A549 treated with CORT108297 at 1 μM for 4 hours (cell line): Measurements from ENCODE around the gene OR51A7. TPM values are rescaled to one million over a fixed set of nuclear protein-coding genes. Genes with fewer than 3 reads are reported as not detected.

Experiments
- total RNA-seq: library from RNA; stranded (reverse); fragments of 200-300 nt; extraction: Qiagen RNA extraction; gene quantifications from 5 replicates; pipeline ENCODE4 v1.2.3, GENCODE V29; 2022

OR51A7 gene, protein sequence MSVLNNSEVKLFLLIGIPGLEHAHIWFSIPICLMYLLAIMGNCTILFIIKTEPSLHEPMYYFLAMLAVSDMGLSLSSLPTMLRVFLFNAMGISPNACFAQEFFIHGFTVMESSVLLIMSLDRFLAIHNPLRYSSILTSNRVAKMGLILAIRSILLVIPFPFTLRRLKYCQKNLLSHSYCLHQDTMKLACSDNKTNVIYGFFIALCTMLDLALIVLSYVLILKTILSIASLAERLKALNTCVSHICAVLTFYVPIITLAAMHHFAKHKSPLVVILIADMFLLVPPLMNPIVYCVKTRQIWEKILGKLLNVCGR
- total RNA-seq = not detected in 5 replicates

DNA sequence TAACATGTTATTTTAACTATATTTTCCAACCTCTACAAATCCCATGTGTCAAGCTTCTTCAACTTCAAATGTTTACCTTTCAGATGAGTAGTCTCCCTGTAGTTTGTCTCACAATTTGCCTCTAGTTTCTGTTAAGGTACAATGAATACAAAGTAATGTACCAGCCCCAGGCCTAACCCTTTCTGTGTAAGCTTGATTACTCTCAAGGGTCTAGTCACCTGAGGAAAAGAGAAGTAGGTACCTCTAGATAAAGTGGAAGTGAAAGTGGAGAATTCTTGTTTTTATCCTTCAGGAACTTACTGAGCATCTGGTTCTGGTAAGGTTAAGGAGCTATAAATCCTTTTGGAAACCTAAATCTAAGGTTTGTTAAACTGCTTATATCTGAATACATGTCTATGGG lies at the start of gene OR51A7:
OR51A7 (plus strand) TSS at position 300 of the 400 bp plus-strand sequence. CDS start 3,587 bp downstream, outside the sequence.

DNA sequence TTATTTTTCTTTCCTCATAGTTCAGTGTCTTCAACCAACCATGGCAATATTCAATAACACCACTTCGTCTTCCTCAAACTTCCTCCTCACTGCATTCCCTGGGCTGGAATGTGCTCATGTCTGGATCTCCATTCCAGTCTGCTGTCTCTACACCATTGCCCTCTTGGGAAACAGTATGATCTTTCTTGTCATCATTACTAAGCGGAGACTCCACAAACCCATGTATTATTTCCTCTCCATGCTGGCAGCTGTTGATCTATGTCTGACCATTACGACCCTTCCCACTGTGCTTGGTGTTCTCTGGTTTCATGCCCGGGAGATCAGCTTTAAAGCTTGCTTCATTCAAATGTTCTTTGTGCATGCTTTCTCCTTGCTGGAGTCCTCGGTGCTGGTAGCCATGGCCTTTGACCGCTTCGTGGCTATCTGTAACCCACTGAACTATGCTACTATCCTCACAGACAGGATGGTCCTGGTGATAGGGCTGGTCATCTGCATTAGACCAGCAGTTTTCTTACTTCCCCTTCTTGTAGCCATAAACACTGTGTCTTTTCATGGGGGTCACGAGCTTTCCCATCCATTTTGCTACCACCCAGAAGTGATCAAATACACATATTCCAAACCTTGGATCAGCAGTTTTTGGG lies 21.6 kb upstream of the OR51A7 start, which contains the start of gene OR51T1:
OR51T1 (plus strand) TSS at position 41 of the 641 bp plus-strand sequence; CDS start at position 41, 0 bp downstream.

DNA sequence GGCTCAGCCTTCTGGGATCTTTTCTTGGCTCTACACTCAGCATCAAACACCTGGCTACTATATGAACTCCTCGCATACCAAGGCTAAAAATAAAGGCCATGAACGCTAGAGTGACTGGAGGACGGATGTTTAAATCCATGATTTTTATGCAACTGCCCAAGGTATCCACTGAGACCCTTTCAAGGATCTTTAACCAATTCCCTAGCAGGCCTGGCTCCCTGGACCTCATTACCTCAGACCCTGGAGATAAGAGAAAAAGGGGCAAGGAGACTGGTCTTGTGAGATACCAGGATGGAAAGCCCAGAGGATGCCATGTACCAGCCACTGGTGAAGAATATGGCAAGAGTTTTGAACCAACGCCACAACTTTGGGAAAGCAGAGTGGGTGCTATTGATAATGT lies 15.7 kb downstream of the OR51A7 start, which contains the start of gene OR51G2:
OR51G2 (minus strand) TSS at position 101 of the 400 bp plus-strand sequence. CDS start 3,687 bp downstream, outside the sequence.

DNA sequence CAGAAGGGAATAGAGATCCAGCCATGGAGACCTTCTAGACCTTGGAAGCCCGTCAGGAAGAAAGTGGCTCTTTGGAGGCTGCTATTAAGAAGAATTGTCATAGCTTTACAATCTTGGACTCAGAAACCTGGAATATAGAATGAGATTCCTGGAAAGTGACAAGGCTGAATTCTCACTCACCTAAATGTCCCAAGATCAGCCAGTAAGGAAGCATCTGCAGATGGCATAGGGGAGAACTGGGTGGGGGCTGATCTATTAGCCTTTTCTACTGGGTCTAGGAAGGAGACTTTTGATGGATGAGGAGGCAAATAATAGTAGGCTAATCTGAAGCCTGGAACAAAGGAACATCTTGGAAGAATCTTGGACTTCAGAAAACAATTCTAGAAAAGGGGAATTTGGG lies 20.7 kb downstream of the OR51A7 start, which contains the start of gene OR51G1:
OR51G1 (minus strand) TSS at position 101 of the 400 bp plus-strand sequence; CDS start at position 101, 0 bp downstream.

DNA sequence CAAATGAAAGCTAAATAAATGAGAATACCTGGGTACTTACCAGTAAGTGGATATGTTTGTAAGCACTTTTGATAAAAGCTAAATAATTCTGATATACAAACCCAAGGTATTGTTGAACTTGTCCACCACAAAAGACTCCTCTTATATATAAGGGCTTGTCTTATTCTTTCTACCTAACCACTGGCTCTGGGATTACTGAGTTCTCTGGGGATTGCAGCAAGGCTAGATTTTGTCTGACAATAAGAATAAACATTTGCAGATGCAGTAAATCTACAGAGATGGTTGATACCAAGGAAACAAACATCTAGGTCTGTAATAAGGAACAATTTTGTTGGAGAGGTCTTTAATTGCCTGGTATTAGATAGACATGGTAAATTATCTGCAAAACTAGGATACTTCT lies 43.9 kb downstream of the OR51A7 start, which contains the start of gene OR51A4:
OR51A4 (minus strand) TSS at position 101 of the 400 bp plus-strand sequence. CDS start 505 bp downstream, outside the sequence.

DNA sequence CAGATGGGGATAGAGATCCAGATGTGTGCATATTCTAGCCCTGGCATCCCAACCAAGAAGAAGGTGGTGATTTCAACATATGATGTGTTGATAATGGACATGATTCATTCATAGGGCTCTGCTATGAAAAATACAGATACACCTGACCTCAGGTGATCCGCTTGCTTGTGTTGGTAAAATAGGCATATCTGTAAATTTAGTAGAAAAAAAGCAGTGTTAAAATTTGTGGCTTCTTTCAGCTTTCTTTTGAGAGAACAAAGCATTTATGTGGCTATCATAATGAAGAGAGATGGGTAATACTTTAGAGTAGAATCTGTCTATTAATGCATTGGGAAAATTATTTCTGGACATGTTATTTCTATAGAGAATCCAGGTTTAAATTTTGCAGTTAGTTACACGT lies 52.0 kb downstream of the OR51A7 start, which contains the start of gene OR51A2:
OR51A2 (minus strand) TSS at position 101 of the 400 bp plus-strand sequence; CDS start at position 101, 0 bp downstream.

Other genes starting within 250 kb of the OR51A7 start
- not detected in 5 replicates for gene OR51E2, start 205.9 kb upstream of the OR51A7 start, total RNA-seq
- gene MMP26, start 199.0 kb upstream of the OR51A7 start, total RNA-seq = 0.14 TPM in 1 of 5 replicates, not detected in the others
- not detected in 5 replicates for gene OR51F1, start 133.8 kb upstream of the OR51A7 start, total RNA-seq
- gene OR52R1, start 99.4 kb upstream of the OR51A7 start, total RNA-seq = not detected in 5 replicates
- not detected in 5 replicates for gene OR51F2, start 82.5 kb upstream of the OR51A7 start, total RNA-seq
- gene OR51S1, start 54.6 kb upstream of the OR51A7 start, total RNA-seq = not detected in 5 replicates
- gene OR51T1, start 21.9 kb upstream of the OR51A7 start, total RNA-seq = not detected in 5 replicates
- not detected in 5 replicates for gene OR51G2, start 15.6 kb downstream of the OR51A7 start, total RNA-seq
- gene OR51G1, start 20.6 kb downstream of the OR51A7 start, total RNA-seq = not detected in 5 replicates
- gene OR51A4, start 43.8 kb downstream of the OR51A7 start, total RNA-seq = not detected in 5 replicates
- gene OR51A2, start 51.9 kb downstream of the OR51A7 start, total RNA-seq = not detected in 5 replicates
- gene OR51L1, start 91.1 kb downstream of the OR51A7 start, total RNA-seq = not detected in 5 replicates
- not detected in 5 replicates for gene OR52J3, start 142.7 kb downstream of the OR51A7 start, total RNA-seq
- gene OR52E2, start 155.8 kb downstream of the OR51A7 start, total RNA-seq = not detected in 5 replicates
- not detected in 5 replicates for gene OR52E1, start 165.8 kb downstream of the OR51A7 start, total RNA-seq
- not detected in 5 replicates for gene OR52A5, start 234.6 kb downstream of the OR51A7 start, total RNA-seq